ENCODE results near the gene ZNF592. TPM values are rescaled to one million over a fixed set of nuclear protein-coding genes. Genes with fewer than 3 reads are reported as not detected.

Gene ZNF592
- total RNA-seq, 4 donors from 2014 or later, result 21.6 to 36.3 (median 32.6) TPM

- DNase-seq (ENCODE audit: low spot score in 2 of 2), result no peak
- H3K27me3 ChIP-seq, result no peaks in the 10 kb centered on the region
- no peak overlapping the region for H3K27ac ChIP-seq
- TF ChIP-seq EP300 (IDR thresholded peaks at IDR 0.05) (no peak), CTCF (IDR thresholded peaks at IDR 0.05) (no peak), POLR2A (IDR thresholded peaks at IDR 0.05) (no peak)
- H3K4me3 ChIP-seq, result no peak overlapping the region
- 91 to 100% methylated on average over 1 of the region's 1 CpG for WGBS, 2 donors
- no peaks in the 10 kb centered on the region for H3K9me3 ChIP-seq
- peaks cover 0 to 18% (median 8%) of the 10 kb centered on the region in 4 donors for H3K4me1 ChIP-seq
- H3K36me3 ChIP-seq, result peaks cover 0 to 2% (median 0%) of the 10 kb centered on the region in 3 donors
Measured at GRCh38 chr15:84813435-84813834, 65.0 kb downstream of the ZNF592 start.

GRCh38 chr15:84813931-84814330 is 65.5 kb downstream of the ZNF592 start:
- Histone ChIP-seq H3K27me3 (no peaks in the 10 kb centered on the region), H3K9me3 (no peaks in the 10 kb centered on the region), H3K27ac (no peak overlapping the region), H3K4me1 (peaks cover 0 to 23% (median 8%) of the 10 kb centered on the region in 4 donors), H3K36me3 (no peaks in the 10 kb centered on the region), H3K4me3 (no peak overlapping the region)
- DNase-seq (ENCODE audit: low spot score in 2 of 2), result no peak
- 44 to 64% methylated on average over 1 of the region's 1 CpG for WGBS, 2 donors
- TF ChIP-seq CTCF (IDR thresholded peaks at IDR 0.05) (no peak), EP300 (IDR thresholded peaks at IDR 0.05) (no peak), POLR2A (IDR thresholded peaks at IDR 0.05) (no peak)

GRCh38 chr15:84814916-84815315 is 66.5 kb downstream of the ZNF592 start:
- H3K36me3 ChIP-seq, result no peaks in the 10 kb centered on the region
- H3K27me3 ChIP-seq, result no peaks in the 10 kb centered on the region
- H3K9me3 ChIP-seq, result no peaks in the 10 kb centered on the region
- 73 to 85% methylated on average over 10 of the region's 10 CpGs for WGBS, 2 donors
- no peak overlapping the region for H3K27ac ChIP-seq
- no peak for DNase-seq (ENCODE audit: low spot score in 2 of 2)
- no peak overlapping the region for H3K4me3 ChIP-seq
- TF ChIP-seq POLR2A (IDR thresholded peaks at IDR 0.05) (no peak), EP300 (IDR thresholded peaks at IDR 0.05) (no peak), CTCF (IDR thresholded peaks at IDR 0.05) (no peak)
- peaks cover 0 to 33% (median 10%) of the 10 kb centered on the region in 4 donors for H3K4me1 ChIP-seq

GRCh38 chr15:84816694-84817465 is 68.5 kb downstream of the ZNF592 start, which contains the start of gene ALPK3:
Gene ALPK3, plus strand, starts transcription at chr15:84817356. Its CDS starts 97 bp downstream, at chr15:84817453.
- WGBS, 2 donors, result 25 to 49% methylated on average over 16 to 51 of the region's 63 CpGs
- Histone ChIP-seq H3K4me3 (peak within 1 kb of the TSS in 2 of 4 donors; percentile 15 to 39), H3K9me3 (no peaks in the 10 kb centered on the region), H3K36me3 (no peaks in the 10 kb centered on the region), H3K4me1 (peaks cover 0 to 41% (median 11%) of the 10 kb centered on the region in 4 donors), H3K27me3 (no peaks in the 10 kb centered on the region), H3K27ac (peak within 1 kb of the TSS in 3 of 4 donors; percentile 11 to 72 (median 66))
- TF ChIP-seq POLR2A (IDR thresholded peaks at IDR 0.05), result no peak
- TF ChIP-seq CTCF (IDR thresholded peaks at IDR 0.05), result peak in 1 of 5 experiments; percentile 4
- DNase-seq (ENCODE audit: low spot score in 2 of 2), result no peak

GRCh38 chr15:84817466-84818081 is 69.2 kb downstream of the ZNF592 start:
- Histone ChIP-seq H3K27ac (peak overlapping the region in 2 of 4 donors; percentile 63 to 72), H3K27me3 (no peaks in the 10 kb centered on the region), H3K4me1 (peaks cover 0 to 45% (median 11%) of the 10 kb centered on the region in 4 donors), H3K36me3 (no peaks in the 10 kb centered on the region), H3K9me3 (no peaks in the 10 kb centered on the region), H3K4me3 (peak overlapping the region in 2 of 4 donors; percentile 15 to 39)
- 50 to 63% methylated on average over 1 to 4 of the region's 27 CpGs for WGBS, 2 donors
- TF ChIP-seq POLR2A (IDR thresholded peaks at IDR 0.05) (no peak), CTCF (IDR thresholded peaks at IDR 0.05) (peak in 1 of 5 experiments; percentile 3), EP300 (IDR thresholded peaks at IDR 0.05) (no peak)
- no peak for DNase-seq (ENCODE audit: low spot score in 2 of 2)

Data from tibial nerve (tissue), 4 donors.